ENCODE data around the gene B4GALT3. TPM values are rescaled to one million over a fixed set of nuclear protein-coding genes. Genes with fewer than 3 reads are reported as not detected.

The B4GALT3 gene
- total RNA-seq, 2 donors from 2014 or later, result 55.9 to 56.5 TPM

GRCh38 chr1:161217831-161218230 is 40.5 kb upstream of the B4GALT3 start:
- H3K4me1 Mint-ChIP-seq (ENCODE audit: low read depth), result peaks cover 40% of the 10 kb centered on the region
- H3K36me3 Mint-ChIP-seq (ENCODE audit: insufficient read depth in 2 of 2), result peaks cover 7 to 11% of the 10 kb centered on the region in 2 donors
- no peaks in the 10 kb centered on the region for H3K27me3 Mint-ChIP-seq (ENCODE audit: low read depth)
- ATAC-seq (replicated peaks in 1 of 2), result peak in 1 of 2 donors; percentile 8
- no peak for DNase-seq
- no peaks in the 10 kb centered on the region for H3K9me3 Mint-ChIP-seq
- no peak overlapping the region for H3K27ac Mint-ChIP-seq
- peak overlapping the region in 1 of 2 donors; percentile 22 for H3K4me3 Mint-ChIP-seq

DNA sequence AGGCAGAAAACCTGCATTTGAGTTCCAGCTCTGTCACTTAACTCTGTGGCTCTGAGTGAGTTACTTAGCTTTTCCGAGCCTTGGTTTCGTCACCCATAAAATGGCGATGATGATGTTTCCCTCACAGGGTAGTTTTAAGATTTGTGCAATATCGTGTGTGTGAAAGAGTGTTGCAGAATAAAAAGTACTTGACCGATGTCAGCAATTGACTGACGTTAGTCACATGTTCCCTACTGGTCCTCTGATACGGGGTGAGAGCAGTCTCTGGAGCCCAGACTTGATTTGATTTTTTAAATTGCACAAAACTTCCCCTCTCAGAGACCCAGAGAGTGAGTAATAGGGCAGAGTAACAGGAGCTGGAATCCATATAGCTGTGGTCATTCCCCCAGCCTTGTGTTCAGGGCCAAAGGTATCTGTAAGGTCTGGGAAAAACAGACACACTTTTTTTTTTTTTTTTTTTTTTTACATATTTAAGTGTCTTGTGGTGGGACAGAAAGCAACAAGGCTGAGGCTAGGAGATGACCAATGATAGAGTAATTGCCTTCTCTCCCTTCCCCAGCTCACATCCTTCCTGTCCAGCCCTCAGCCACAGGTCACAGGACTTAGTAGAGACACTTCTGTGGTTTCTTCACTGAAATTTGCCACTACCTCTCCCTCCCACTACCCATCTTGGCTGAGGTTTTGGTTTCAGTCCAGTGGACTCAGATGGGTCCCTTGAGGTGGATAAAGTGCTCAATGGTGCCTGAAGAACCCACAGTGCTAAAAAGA is 39.8 kb upstream of the B4GALT3 start:
- peak overlapping the region in 1 of 2 donors; percentile 6 for H3K4me3 Mint-ChIP-seq
- DNase-seq (no peak), ATAC-seq (replicated peaks in 1 of 2) (peak; percentile 63 to 76)
- H3K36me3 Mint-ChIP-seq (ENCODE audit: insufficient read depth in 2 of 2), result peaks cover 7 to 11% of the 10 kb centered on the region in 2 donors
- no peaks in the 10 kb centered on the region for H3K27me3 Mint-ChIP-seq (ENCODE audit: low read depth)
- H3K27ac Mint-ChIP-seq, result no peak overlapping the region
- peaks cover 40% of the 10 kb centered on the region for H3K4me1 Mint-ChIP-seq (ENCODE audit: low read depth)
- no peaks in the 10 kb centered on the region for H3K9me3 Mint-ChIP-seq

GRCh38 chr1:161215076-161215475 is 37.8 kb upstream of the B4GALT3 start, which contains the start of gene FCER1G:
FCER1G (plus strand) TSS chr1:161215295; CDS start chr1:161215322, 27 bp downstream.
- no peaks in the 10 kb centered on the region for H3K9me3 Mint-ChIP-seq
- peaks cover 9 to 20% of the 10 kb centered on the region in 2 donors for H3K36me3 Mint-ChIP-seq (ENCODE audit: insufficient read depth in 2 of 2)
- ATAC-seq (replicated peaks in 1 of 2) (no peak), DNase-seq (no peak)
- H3K27ac Mint-ChIP-seq, result peak within 1 kb of the TSS; percentile 17
- peaks cover 40% of the 10 kb centered on the region for H3K4me1 Mint-ChIP-seq (ENCODE audit: low read depth)
- peak within 1 kb of the TSS in 1 of 2 donors; percentile 18 for H3K4me3 Mint-ChIP-seq
- H3K27me3 Mint-ChIP-seq (ENCODE audit: low read depth), result no peaks in the 10 kb centered on the region

GRCh38 chr1:161214369-161214768 is 37.1 kb upstream of the B4GALT3 start:
- H3K27ac Mint-ChIP-seq, result peak overlapping the region; percentile 17
- no peak for DNase-seq
- peaks cover 10 to 26% of the 10 kb centered on the region in 2 donors for H3K36me3 Mint-ChIP-seq (ENCODE audit: insufficient read depth in 2 of 2)

GRCh38 chr1:161209790-161210409 is 32.6 kb upstream of the B4GALT3 start:
- DNase-seq (peak; percentile 78 to 80), ATAC-seq (replicated peaks in 1 of 2) (peak; percentile 91 to 94)
- no peaks in the 10 kb centered on the region for H3K9me3 Mint-ChIP-seq
- H3K4me1 Mint-ChIP-seq (ENCODE audit: low read depth), result peaks cover 25% of the 10 kb centered on the region
- peaks cover 14 to 31% of the 10 kb centered on the region in 2 donors for H3K36me3 Mint-ChIP-seq (ENCODE audit: insufficient read depth in 2 of 2)
- H3K27ac Mint-ChIP-seq, result no peak overlapping the region
- no peaks in the 10 kb centered on the region for H3K27me3 Mint-ChIP-seq (ENCODE audit: low read depth)
- no peak overlapping the region for H3K4me3 Mint-ChIP-seq

More at GRCh38 chr1:161214369-161214768, 37.1 kb upstream of the B4GALT3 start:
- ATAC-seq (replicated peaks in 1 of 2), result no peak
- peaks cover 40% of the 10 kb centered on the region for H3K4me1 Mint-ChIP-seq (ENCODE audit: low read depth)
- no peaks in the 10 kb centered on the region for H3K9me3 Mint-ChIP-seq
- no peaks in the 10 kb centered on the region for H3K27me3 Mint-ChIP-seq (ENCODE audit: low read depth)
- H3K4me3 Mint-ChIP-seq, result no peak overlapping the region

DNA sequence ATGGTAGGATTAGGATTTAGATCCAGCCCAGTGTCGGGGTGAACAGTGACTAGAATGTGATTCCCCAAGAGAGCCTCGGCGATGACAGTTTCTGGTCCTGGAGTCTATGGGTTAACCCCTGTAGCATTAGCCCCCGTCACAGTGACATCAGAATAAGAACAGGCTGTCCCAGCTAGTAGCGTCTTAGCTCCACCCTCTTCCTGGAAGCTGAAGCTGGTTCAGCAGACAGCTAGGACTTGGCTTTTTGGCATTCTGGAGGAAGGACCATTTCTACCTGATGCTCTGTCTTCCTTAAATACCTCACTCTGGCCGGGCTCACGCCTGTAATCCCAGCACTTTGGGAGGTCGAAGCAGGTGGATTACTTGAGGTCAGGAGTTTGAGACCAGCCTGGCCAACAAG is 29.9 kb upstream of the B4GALT3 start:
- Mint-ChIP-seq H3K36me3 (ENCODE audit: insufficient read depth in 2 of 2) (peaks cover 14 to 30% of the 10 kb centered on the region in 2 donors), H3K4me1 (ENCODE audit: low read depth) (peaks cover 46% of the 10 kb centered on the region), H3K27me3 (ENCODE audit: low read depth) (no peaks in the 10 kb centered on the region), H3K4me3 (no peak overlapping the region), H3K9me3 (no peaks in the 10 kb centered on the region), H3K27ac (no peak overlapping the region)
- DNase-seq (no peak), ATAC-seq (replicated peaks in 1 of 2) (no peak)

DNA sequence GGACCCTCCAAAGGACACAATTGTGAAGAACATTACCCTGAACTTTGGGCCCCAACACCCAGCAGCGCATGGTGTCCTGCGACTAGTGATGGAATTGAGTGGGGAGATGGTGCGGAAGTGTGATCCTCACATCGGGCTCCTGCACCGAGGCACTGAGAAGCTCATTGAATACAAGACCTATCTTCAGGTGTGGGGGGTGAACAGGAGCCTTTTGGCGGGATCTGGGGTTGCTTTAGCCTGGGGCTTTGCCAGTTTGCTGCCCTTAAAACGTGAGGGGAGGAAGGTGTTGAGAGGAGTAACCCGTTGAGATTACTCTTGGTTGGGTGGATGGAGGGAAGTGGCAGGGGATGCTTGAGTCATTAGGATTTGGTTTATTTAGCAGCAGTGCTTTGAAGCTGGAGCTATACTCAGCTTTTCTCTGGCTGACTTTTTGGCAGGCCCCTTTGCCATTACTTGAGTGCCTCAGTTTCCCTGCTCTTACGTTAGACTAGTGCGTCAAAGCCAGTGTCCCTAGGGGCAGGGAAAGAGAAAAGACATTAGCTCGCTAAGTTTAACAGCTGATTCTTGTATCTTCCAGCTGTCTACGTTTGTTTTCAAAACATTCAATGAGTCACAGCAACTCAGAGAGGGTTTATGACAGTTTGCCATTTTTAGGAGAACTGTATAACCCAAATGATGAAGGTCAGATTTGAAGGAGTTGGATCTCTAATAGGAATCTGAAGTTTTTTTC is 29.3 kb upstream of the B4GALT3 start:
- H3K4me3 Mint-ChIP-seq, result no peak overlapping the region
- DNase-seq, result no peak
- ATAC-seq (replicated peaks in 1 of 2), result no peak
- no peak overlapping the region for H3K27ac Mint-ChIP-seq
- H3K9me3 Mint-ChIP-seq, result no peaks in the 10 kb centered on the region
- no peaks in the 10 kb centered on the region for H3K27me3 Mint-ChIP-seq (ENCODE audit: low read depth)
- H3K4me1 Mint-ChIP-seq (ENCODE audit: low read depth), result peaks cover 50% of the 10 kb centered on the region
- peaks cover 15 to 26% of the 10 kb centered on the region in 2 donors for H3K36me3 Mint-ChIP-seq (ENCODE audit: insufficient read depth in 2 of 2)

GRCh38 chr1:161201836-161202712 is 24.8 kb upstream of the B4GALT3 start, which contains the start of gene NDUFS2:
NDUFS2 (plus strand) TSS chr1:161202367; CDS start chr1:161202386, 19 bp downstream.
- H3K4me1 Mint-ChIP-seq (ENCODE audit: low read depth), result peaks cover 63% of the 10 kb centered on the region
- peak; percentile 93 to 96 for DNase-seq
- peaks cover 10 to 12% of the 10 kb centered on the region in 2 donors for H3K36me3 Mint-ChIP-seq (ENCODE audit: insufficient read depth in 2 of 2)
- peak within 1 kb of the TSS; percentile 97 for H3K27ac Mint-ChIP-seq
- ATAC-seq (replicated peaks in 1 of 2), result peak; percentile 98 to 99
- H3K4me3 Mint-ChIP-seq, result peak within 1 kb of the TSS; percentile 87 to 96
- H3K27me3 Mint-ChIP-seq (ENCODE audit: low read depth), result no peaks in the 10 kb centered on the region
- H3K9me3 Mint-ChIP-seq, result no peaks in the 10 kb centered on the region

DNA sequence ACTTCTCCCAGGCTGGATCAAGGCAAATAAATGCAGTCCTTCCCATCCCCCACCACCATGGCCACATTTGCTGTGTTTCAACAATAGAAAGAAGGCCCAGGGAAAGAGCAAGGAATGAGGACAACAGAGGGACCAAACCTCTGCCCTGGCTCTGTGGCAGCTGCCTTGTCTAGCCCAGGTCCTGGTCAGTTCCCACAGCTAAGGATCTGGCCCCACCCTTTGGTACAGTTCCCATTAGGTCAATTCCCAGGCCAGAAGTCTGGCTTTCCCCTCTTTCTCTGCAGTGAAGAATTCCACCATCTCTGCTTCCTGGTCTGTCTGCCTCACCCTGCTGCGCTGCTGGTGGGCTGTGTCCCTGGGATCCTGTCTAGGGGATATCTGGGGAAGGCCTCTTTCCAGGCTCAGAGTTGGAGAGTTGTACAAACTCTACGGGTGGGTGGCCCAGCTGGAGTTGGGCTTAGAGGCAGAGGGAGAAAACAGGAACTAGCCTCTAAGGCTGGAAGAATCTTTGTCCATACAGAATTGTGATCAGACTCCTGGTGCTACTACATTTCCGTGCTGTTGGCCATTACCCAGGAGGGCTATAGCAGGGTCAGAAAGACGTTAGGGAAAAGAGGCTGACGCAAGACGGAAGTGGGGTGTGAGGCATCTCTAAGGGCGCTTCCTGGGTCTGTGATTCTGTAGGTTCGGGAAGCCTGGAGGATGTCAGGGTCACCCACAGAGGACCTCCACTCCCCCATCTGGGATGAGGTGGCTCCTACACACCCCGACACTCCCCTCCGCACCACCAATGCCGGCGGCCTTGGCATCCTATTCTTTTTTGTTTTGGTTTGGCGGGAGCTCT is 23.9 kb upstream of the B4GALT3 start:
- peaks cover 10% of the 10 kb centered on the region in 2 donors for H3K36me3 Mint-ChIP-seq (ENCODE audit: insufficient read depth in 2 of 2)
- H3K27me3 Mint-ChIP-seq (ENCODE audit: low read depth), result no peaks in the 10 kb centered on the region
- H3K4me1 Mint-ChIP-seq (ENCODE audit: low read depth), result peaks cover 57% of the 10 kb centered on the region
- peak overlapping the region; percentile 97 for H3K27ac Mint-ChIP-seq
- peak overlapping the region; percentile 87 to 96 for H3K4me3 Mint-ChIP-seq
- no peaks in the 10 kb centered on the region for H3K9me3 Mint-ChIP-seq
- no peak for DNase-seq
- no peak for ATAC-seq (replicated peaks in 1 of 2)

DNA sequence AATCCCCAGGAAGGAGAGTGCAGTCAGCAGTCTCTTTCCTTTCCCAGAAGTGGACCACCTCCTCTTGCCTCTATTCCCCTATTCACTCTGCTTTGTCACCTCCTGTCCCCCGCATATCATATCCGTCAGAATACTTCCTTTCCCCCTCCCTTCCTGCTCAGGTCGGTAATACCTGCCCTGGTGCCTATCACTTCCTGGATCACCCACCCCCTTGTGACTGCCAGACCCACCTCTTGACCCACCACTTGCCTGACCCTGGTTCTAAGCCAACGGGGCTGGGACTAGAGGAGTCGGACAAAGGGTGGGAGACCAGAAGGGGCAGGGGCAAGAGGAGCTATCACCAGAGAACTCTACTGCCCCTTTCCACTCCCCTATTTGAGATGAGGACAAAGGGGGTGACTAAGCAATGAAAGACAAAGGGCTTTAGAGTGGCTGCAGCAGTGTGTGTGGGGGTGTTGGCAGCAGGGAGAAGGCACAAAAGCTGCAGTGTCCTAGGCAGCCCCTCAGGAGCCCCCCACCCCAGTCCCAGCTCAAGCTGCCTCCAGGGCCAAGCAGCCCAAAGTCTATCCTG is 23.2 kb upstream of the B4GALT3 start:
- Mint-ChIP-seq H3K36me3 (ENCODE audit: insufficient read depth in 2 of 2) (peaks cover 7 to 8% of the 10 kb centered on the region in 2 donors), H3K4me1 (ENCODE audit: low read depth) (peaks cover 55% of the 10 kb centered on the region), H3K9me3 (no peaks in the 10 kb centered on the region), H3K27ac (peak overlapping the region; percentile 97), H3K4me3 (peak overlapping the region; percentile 87 to 96), H3K27me3 (ENCODE audit: low read depth) (no peaks in the 10 kb centered on the region)
- DNase-seq (no peak), ATAC-seq (replicated peaks in 1 of 2) (peak in 1 of 2 donors; percentile 24)

DNA sequence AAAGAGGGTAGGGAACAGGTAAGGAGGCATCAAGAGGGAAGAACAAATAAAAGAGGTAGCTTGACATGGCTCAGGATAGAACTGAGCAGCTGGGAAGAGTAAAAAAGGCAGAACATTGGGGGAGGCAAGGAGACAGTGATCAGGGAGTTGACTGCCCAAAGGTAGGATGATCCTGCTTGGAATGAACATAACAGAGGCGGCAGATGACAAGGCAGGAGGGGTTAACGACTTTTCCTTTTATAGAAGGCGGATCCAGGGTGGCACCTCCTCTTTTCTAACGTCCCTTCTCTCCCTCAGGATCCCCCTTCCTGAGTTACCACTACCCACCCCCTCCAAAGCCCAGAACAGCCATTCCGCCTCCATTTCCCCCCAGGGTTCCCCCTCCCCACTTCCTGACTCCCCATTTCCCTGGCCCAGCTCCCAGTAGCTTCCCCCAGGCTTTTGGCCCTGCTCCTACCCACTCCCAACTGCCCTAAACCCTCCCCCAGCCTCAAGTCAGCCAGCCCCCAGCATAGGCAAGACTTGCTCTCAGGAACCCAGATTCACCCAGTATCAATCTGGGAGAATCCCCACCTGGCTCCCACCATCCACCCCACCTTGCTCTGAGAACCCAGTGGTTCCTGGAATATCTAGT is 22.3 kb upstream of the B4GALT3 start:
- H3K27me3 Mint-ChIP-seq (ENCODE audit: low read depth), result no peaks in the 10 kb centered on the region

More for the DNA sequence above, 22.3 kb upstream of the B4GALT3 start:
- peak overlapping the region; percentile 97 for H3K27ac Mint-ChIP-seq
- peaks cover 56% of the 10 kb centered on the region for H3K4me1 Mint-ChIP-seq (ENCODE audit: low read depth)
- no peak for ATAC-seq (replicated peaks in 1 of 2)
- DNase-seq, result no peak
- peak overlapping the region; percentile 87 to 96 for H3K4me3 Mint-ChIP-seq
- peaks cover 7 to 8% of the 10 kb centered on the region in 2 donors for H3K36me3 Mint-ChIP-seq (ENCODE audit: insufficient read depth in 2 of 2)
- H3K9me3 Mint-ChIP-seq, result no peaks in the 10 kb centered on the region
